SK-N-SH (cell line): ENCODE results near the gene CPED1.

Source experiments
- CHD2 ChIP-seq: fragments of 150-350 bp; IDR thresholded peaks from 2 replicates; pipeline ENCODE4 v1.6.1; 2018; ENCODE audit warnings: low read length; ENCODE audit not compliant: partially characterized antibody
- CTCF ChIP-seq: fragments of 200-600 bp; sonication (generic); IDR thresholded peaks from 2 replicates; pipeline ENCODE4 v1.6.1; 2017; ENCODE audit warnings: antibody characterized with exemption, mild to moderate bottlenecking, moderate library complexity
- EP300 ChIP-seq, 2 experiments: IDR thresholded peaks; 2 replicates each; pipeline versions ENCODE4 v1.4.0 to v1.6.1; 2012; ENCODE audit warnings: borderline replicate concordance in 1 of 2, low read depth in 1 of 2, low read length in 1 of 2
- EZH2phosphoT487 ChIP-seq: fragments of 200-600 bp; sonication (generic); IDR thresholded peaks from 2 replicates; pipeline ENCODE4 v1.6.1; 2017; ENCODE audit warnings: low read depth, mixed run types, mild to moderate bottlenecking, antibody characterized with exemption, moderate library complexity, borderline replicate concordance
- MXI1 ChIP-seq: IDR thresholded peaks from 2 replicates; pipeline ENCODE4 v1.6.1; 2012; ENCODE audit warnings: mild to moderate bottlenecking, low read depth, low read length, improper control_type of control experiment
- POLR2AphosphoS5 ChIP-seq: IDR thresholded peaks from 2 replicates; pipeline ENCODE4 v1.6.1; 2012; ENCODE audit warnings: low read depth, low read length
- REST ChIP-seq: IDR thresholded peaks from 2 replicates; pipeline ENCODE4 v1.6.1; 2012; ENCODE audit warnings: mild to moderate bottlenecking, low read depth, low read length, moderate library complexity
- SIN3A ChIP-seq: IDR thresholded peaks from 2 replicates; pipeline ENCODE4 v1.6.1; 2012; ENCODE audit warnings: low read depth, mild to moderate bottlenecking, low read length, moderate library complexity, borderline replicate concordance

GRCh38 chr7:120966961-120967360 is 21.6 kb upstream of the CPED1 start:
- TF ChIP-seq CTCF: no peak
- no peak for TF ChIP-seq SIN3A
- no peak for TF ChIP-seq POLR2AphosphoS5
- no peak for TF ChIP-seq REST
- TF ChIP-seq EZH2phosphoT487: no peak
- TF ChIP-seq EP300 (IDR thresholded peaks at IDR 0.05; ENCODE audit: borderline replicate concordance in 1 of 2, low read depth in 1 of 2, low read length in 1 of 2): no peak
- TF ChIP-seq CHD2: no peak
- TF ChIP-seq MXI1: no peak
